ENCODE results near the gene COL8A2.

Gene COL8A2

DNA sequence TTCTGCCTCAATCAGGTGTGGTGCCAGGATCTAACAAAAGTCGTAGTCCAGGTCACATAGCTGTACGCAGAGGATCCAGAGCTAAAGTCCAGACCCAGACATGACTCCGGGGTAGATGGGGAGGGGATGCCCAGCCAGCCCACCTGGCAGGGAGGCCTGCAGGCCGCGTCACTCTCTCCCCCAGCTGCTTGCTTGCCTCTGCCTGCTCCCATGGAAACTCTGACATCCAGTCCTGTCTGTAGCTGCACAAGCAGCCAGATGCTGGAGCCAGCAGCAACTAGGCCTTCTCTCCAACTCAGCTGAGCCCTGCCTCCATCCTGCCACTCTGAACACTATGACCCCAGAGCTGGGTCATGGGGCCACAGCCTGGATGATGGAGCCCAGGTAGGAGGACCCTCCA is 8.1 kb downstream of the COL8A2 start:
- H4K12ac ChIP-seq (ENCODE audit: low read depth, low read length), result no peak overlapping the region
- no peak overlapping the region for H3K18ac ChIP-seq (ENCODE audit: low read length)
- no peak overlapping the region for H3K9ac ChIP-seq (ENCODE audit: low read length)
- H4K8ac ChIP-seq (ENCODE audit: low read depth, low read length), result no peak overlapping the region
- H3K27ac ChIP-seq (ENCODE audit: low read depth, low read length), result no peak overlapping the region
- no peak overlapping the region for H2AK5ac ChIP-seq (ENCODE audit: low read length)
- H2AFZ ChIP-seq (ENCODE audit: insufficient read depth, low read length, poor library complexity), result no peak overlapping the region
- no peak overlapping the region for H4K91ac ChIP-seq (ENCODE audit: low read depth, low read length)
- no peak for DNase-seq
- H3K9me3 ChIP-seq (ENCODE audit: insufficient read depth, low read depth, low read length), result no peaks in the 10 kb centered on the region
- H3K79me2 ChIP-seq (ENCODE audit: control insufficient read depth, insufficient read depth, low read length, poor library complexity), result no peaks in the 10 kb centered on the region
- no peak overlapping the region for H2BK120ac ChIP-seq (ENCODE audit: insufficient read depth, low read length, poor library complexity)
- no peak overlapping the region for H2BK5ac ChIP-seq (ENCODE audit: low read depth, low read length, poor library complexity)
- H2BK12ac ChIP-seq (ENCODE audit: low read length), result no peak overlapping the region
- no peak overlapping the region for H3K4me3 ChIP-seq (ENCODE audit: low read depth, low read length)
- H3K4ac ChIP-seq (ENCODE audit: low read depth, low read length), result no peak overlapping the region
- WGBS (ENCODE audit: extremely low coverage, insufficient coverage, insufficient read length), result no CpG with 5 or more reads among the region's 5 CpGs
- H3K4me2 ChIP-seq (ENCODE audit: low read length), result no peak overlapping the region
- H3K36me3 ChIP-seq (ENCODE audit: control insufficient read depth in 1 of 2, insufficient read depth in 2 of 2, low read length in 2 of 2), result no peaks in the 10 kb centered on the region
- no peaks in the 10 kb centered on the region for H3K79me1 ChIP-seq (ENCODE audit: low read length)
- H3K14ac ChIP-seq (ENCODE audit: low read length), result no peak overlapping the region
- peaks cover under 1% of the 10 kb centered on the region for H3K27me3 ChIP-seq (ENCODE audit: insufficient read depth, low read length)
- no peak overlapping the region for H3K23ac ChIP-seq (ENCODE audit: low read length)
- peaks cover 12 to 19% of the 10 kb centered on the region in 2 experiments for H3K4me1 ChIP-seq (ENCODE audit: control insufficient read depth in 1 of 2, insufficient read depth in 2 of 2, low read length in 2 of 2)

DNA sequence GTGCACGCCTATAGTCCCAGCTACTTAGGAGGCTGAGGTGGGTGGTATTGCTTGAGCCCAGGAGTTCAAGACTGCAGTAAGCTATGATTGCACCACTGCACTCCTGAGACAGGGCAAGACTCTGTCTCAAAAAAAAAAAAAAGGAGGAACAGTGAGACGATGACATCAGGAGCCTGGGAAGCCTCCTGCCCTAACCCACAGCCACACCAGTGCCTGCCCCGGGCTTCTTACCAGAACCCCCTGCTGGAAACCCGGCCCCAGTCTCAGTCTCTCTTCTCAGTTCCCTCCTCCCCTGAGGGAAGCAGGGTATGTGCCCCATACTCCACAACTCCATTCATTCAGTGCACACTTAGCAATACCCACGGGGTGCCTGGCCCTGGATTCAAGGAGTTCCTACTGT is 9.1 kb downstream of the COL8A2 start:
- H2AK5ac ChIP-seq (ENCODE audit: low read length), result no peak overlapping the region
- no peak overlapping the region for H3K18ac ChIP-seq (ENCODE audit: low read length)
- H3K4ac ChIP-seq (ENCODE audit: low read depth, low read length), result no peak overlapping the region
- no peaks in the 10 kb centered on the region for H3K36me3 ChIP-seq (ENCODE audit: control insufficient read depth in 1 of 2, insufficient read depth in 2 of 2, low read length in 2 of 2)
- no peaks in the 10 kb centered on the region for H3K27me3 ChIP-seq (ENCODE audit: insufficient read depth, low read length)
- DNase-seq, result no peak
- H4K91ac ChIP-seq (ENCODE audit: low read depth, low read length), result no peak overlapping the region
- no peak overlapping the region for H3K27ac ChIP-seq (ENCODE audit: low read depth, low read length)
- no peaks in the 10 kb centered on the region for H3K79me1 ChIP-seq (ENCODE audit: low read length)
- H3K4me2 ChIP-seq (ENCODE audit: low read length), result no peak overlapping the region
- H3K9ac ChIP-seq (ENCODE audit: low read length), result no peak overlapping the region
- H3K4me3 ChIP-seq (ENCODE audit: low read depth, low read length), result no peak overlapping the region
- no CpG with 5 or more reads among the region's 5 CpGs for WGBS (ENCODE audit: extremely low coverage, insufficient coverage, insufficient read length)
- no peak overlapping the region for H3K23ac ChIP-seq (ENCODE audit: low read length)
- H2BK120ac ChIP-seq (ENCODE audit: insufficient read depth, low read length, poor library complexity), result no peak overlapping the region
- H4K8ac ChIP-seq (ENCODE audit: low read depth, low read length), result no peak overlapping the region
- no peak overlapping the region for H2BK12ac ChIP-seq (ENCODE audit: low read length)
- H3K79me2 ChIP-seq (ENCODE audit: control insufficient read depth, insufficient read depth, low read length, poor library complexity), result no peaks in the 10 kb centered on the region
- no peak overlapping the region for H2AFZ ChIP-seq (ENCODE audit: insufficient read depth, low read length, poor library complexity)
- no peaks in the 10 kb centered on the region for H3K9me3 ChIP-seq (ENCODE audit: insufficient read depth, low read depth, low read length)
- H3K4me1 ChIP-seq (ENCODE audit: control insufficient read depth in 1 of 2, insufficient read depth in 2 of 2, low read length in 2 of 2), result peaks cover 12 to 19% of the 10 kb centered on the region in 2 experiments
- no peak overlapping the region for H2BK5ac ChIP-seq (ENCODE audit: low read depth, low read length, poor library complexity)
- H4K12ac ChIP-seq (ENCODE audit: low read depth, low read length), result no peak overlapping the region
- no peak overlapping the region for H3K14ac ChIP-seq (ENCODE audit: low read length)

GRCh38 chr1:36115200-36115669 is 9.8 kb downstream of the COL8A2 start:
- no peak overlapping the region for H3K4me2 ChIP-seq (ENCODE audit: low read length)
- no peak overlapping the region for H4K91ac ChIP-seq (ENCODE audit: low read depth, low read length)
- H2BK12ac ChIP-seq (ENCODE audit: low read length), result no peak overlapping the region
- H4K12ac ChIP-seq (ENCODE audit: low read depth, low read length), result no peak overlapping the region
- H3K79me2 ChIP-seq (ENCODE audit: control insufficient read depth, insufficient read depth, low read length, poor library complexity), result no peaks in the 10 kb centered on the region
- no peak overlapping the region for H2AK5ac ChIP-seq (ENCODE audit: low read length)
- no peak overlapping the region for H2AFZ ChIP-seq (ENCODE audit: insufficient read depth, low read length, poor library complexity)
- H2BK5ac ChIP-seq (ENCODE audit: low read depth, low read length, poor library complexity), result no peak overlapping the region
- H3K4ac ChIP-seq (ENCODE audit: low read depth, low read length), result no peak overlapping the region
- no peaks in the 10 kb centered on the region for H3K79me1 ChIP-seq (ENCODE audit: low read length)
- no peak overlapping the region for H3K23ac ChIP-seq (ENCODE audit: low read length)
- peak overlapping the region; percentile 7 for H4K8ac ChIP-seq (ENCODE audit: low read depth, low read length)
- H3K18ac ChIP-seq (ENCODE audit: low read length), result no peak overlapping the region
- no peak overlapping the region for H3K14ac ChIP-seq (ENCODE audit: low read length)
- no peak for DNase-seq
- H3K27ac ChIP-seq (ENCODE audit: low read depth, low read length), result no peak overlapping the region
- H2BK120ac ChIP-seq (ENCODE audit: insufficient read depth, low read length, poor library complexity), result no peak overlapping the region
- H3K4me3 ChIP-seq (ENCODE audit: low read depth, low read length), result no peak overlapping the region
- H3K9me3 ChIP-seq (ENCODE audit: insufficient read depth, low read depth, low read length), result no peaks in the 10 kb centered on the region
- H3K9ac ChIP-seq (ENCODE audit: low read length), result no peak overlapping the region
- no CpG with 5 or more reads among the region's 18 CpGs for whole genome bisulfite sequencing (ENCODE audit: extremely low coverage, insufficient coverage, insufficient read length)
- peaks cover 12 to 19% of the 10 kb centered on the region in 2 experiments for H3K4me1 ChIP-seq (ENCODE audit: control insufficient read depth in 1 of 2, insufficient read depth in 2 of 2, low read length in 2 of 2)
- H3K27me3 ChIP-seq (ENCODE audit: insufficient read depth, low read length), result no peaks in the 10 kb centered on the region
- H3K36me3 ChIP-seq (ENCODE audit: control insufficient read depth in 1 of 2, insufficient read depth in 2 of 2, low read length in 2 of 2), result no peaks in the 10 kb centered on the region

DNA sequence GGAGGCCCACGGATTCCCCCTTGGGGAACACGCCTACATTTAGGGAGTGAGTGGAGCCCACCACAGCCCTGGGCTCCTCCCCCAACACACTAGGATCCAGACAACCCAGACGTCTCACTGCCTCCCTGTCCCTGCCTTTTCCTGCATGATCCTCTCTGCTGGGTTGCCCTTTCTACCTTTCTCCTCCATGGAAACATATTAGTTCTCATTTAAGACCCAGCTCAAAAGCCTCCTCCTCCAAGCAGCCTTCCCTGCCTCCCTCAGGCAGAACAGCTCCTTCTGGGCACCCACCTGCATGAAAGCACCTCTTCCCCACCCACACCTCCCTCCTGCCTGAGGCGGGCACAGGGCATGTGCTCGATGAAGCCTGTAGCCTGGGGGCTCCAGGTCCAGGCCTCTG is 10.7 kb downstream of the COL8A2 start:
- H2AFZ ChIP-seq (ENCODE audit: insufficient read depth, low read length, poor library complexity), result no peak overlapping the region
- no peak overlapping the region for H3K4me3 ChIP-seq (ENCODE audit: low read depth, low read length)
- H3K18ac ChIP-seq (ENCODE audit: low read length), result no peak overlapping the region
- H2BK120ac ChIP-seq (ENCODE audit: insufficient read depth, low read length, poor library complexity), result no peak overlapping the region
- H3K9me3 ChIP-seq (ENCODE audit: insufficient read depth, low read depth, low read length), result no peaks in the 10 kb centered on the region
- no peak overlapping the region for H3K4me2 ChIP-seq (ENCODE audit: low read length)
- H3K14ac ChIP-seq (ENCODE audit: low read length), result no peak overlapping the region
- H3K9ac ChIP-seq (ENCODE audit: low read length), result no peak overlapping the region
- no peak overlapping the region for H3K27ac ChIP-seq (ENCODE audit: low read depth, low read length)
- H3K79me2 ChIP-seq (ENCODE audit: control insufficient read depth, insufficient read depth, low read length, poor library complexity), result no peaks in the 10 kb centered on the region
- no peaks in the 10 kb centered on the region for H3K36me3 ChIP-seq (ENCODE audit: control insufficient read depth in 1 of 2, insufficient read depth in 2 of 2, low read length in 2 of 2)
- no peak overlapping the region for H4K91ac ChIP-seq (ENCODE audit: low read depth, low read length)
- H2AK5ac ChIP-seq (ENCODE audit: low read length), result no peak overlapping the region
- H4K12ac ChIP-seq (ENCODE audit: low read depth, low read length), result no peak overlapping the region
- H2BK12ac ChIP-seq (ENCODE audit: low read length), result no peak overlapping the region
- no peak for DNase-seq
- peaks cover under 1% of the 10 kb centered on the region for H3K79me1 ChIP-seq (ENCODE audit: low read length)
- WGBS (ENCODE audit: extremely low coverage, insufficient coverage, insufficient read length), result no CpG with 5 or more reads among the region's 5 CpGs
- no peak overlapping the region for H3K23ac ChIP-seq (ENCODE audit: low read length)
- peaks cover 7 to 14% of the 10 kb centered on the region in 2 experiments for H3K4me1 ChIP-seq (ENCODE audit: control insufficient read depth in 1 of 2, insufficient read depth in 2 of 2, low read length in 2 of 2)
- H4K8ac ChIP-seq (ENCODE audit: low read depth, low read length), result no peak overlapping the region
- no peak overlapping the region for H2BK5ac ChIP-seq (ENCODE audit: low read depth, low read length, poor library complexity)
- no peaks in the 10 kb centered on the region for H3K27me3 ChIP-seq (ENCODE audit: insufficient read depth, low read length)
- no peak overlapping the region for H3K4ac ChIP-seq (ENCODE audit: low read depth, low read length)
